IMR-90 (cell line): Measurements from ENCODE around the gene RNU1-4. TPM values are rescaled to one million over a fixed set of nuclear protein-coding genes. Genes with fewer than 3 reads are reported as not detected.
"Not testable (repeated sequence)": the region's sequence is repeated elsewhere in the genome, so short reads cannot be mapped to it uniquely, and the experiment has no call there.

Experiments used
- ATAC-seq: fragments of 200-7000 bp; cut with Tn5 transposase; 2 replicates; pipeline ENCODE4 v1.9.1; 2020; ENCODE audit warnings: low read depth, mild to moderate bottlenecking, moderate library complexity
- BruUV-seq: library from RNA; stranded (reverse); fragments of 400-500 nt; replicated peaks from 2 replicates; lab custom pipeline; 2021; lab: Mats Ljungman, UMichigan
- CTCF ChIA-PET: fragments of 300-600 bp; formaldehyde crosslinking; extraction: SDS; loops from one replicate; lab custom pipeline; 2021; ENCODE audit warnings: antibody characterized with exemption; lab: Yijun Ruan, JAX
- POLR2A ChIA-PET: fragments of 300-600 bp; sonication (Branson Sonifier 250); formaldehyde crosslinking; loops from one replicate; lab custom pipeline; 2022; ENCODE audit warnings: antibody characterized with exemption; ENCODE audit not compliant: unreplicated experiment; lab: Charles Lee
- DNase-seq: peaks from one replicate; pipeline ENCODE4 v3.0.0; 2013
- H2AFZ ChIP-seq: replicated peaks from 2 replicates; pipeline ENCODE3; 2013; ENCODE audit warnings: low read length, mild to moderate bottlenecking; ENCODE audit not compliant: poor library complexity
- H2AK5ac ChIP-seq: 2 replicates; pipeline ENCODE4 v1.6.1; 2013; ENCODE audit warnings: low read depth, low read length, inconsistent platforms
- H2AK9ac ChIP-seq: replicated peaks from 2 replicates; pipeline ENCODE3; 2013; ENCODE audit warnings: mild to moderate bottlenecking, low read depth, low read length, moderate library complexity; ENCODE audit not compliant: poor library complexity
- H2BK120ac ChIP-seq: 2 replicates; pipeline ENCODE4 v1.6.1; 2013; ENCODE audit warnings: low read depth, low read length, inconsistent platforms
- H2BK15ac ChIP-seq: 3 replicates; pipeline ENCODE4 v1.6.1; 2013; ENCODE audit warnings: low read depth, low read length, inconsistent platforms
- H2BK20ac ChIP-seq: 2 replicates; pipeline ENCODE4 v1.6.1; 2013; ENCODE audit warnings: low read depth, mild to moderate bottlenecking, inconsistent platforms, low read length, moderate library complexity
- H2BK5ac ChIP-seq: 2 replicates; pipeline ENCODE4 v1.6.1; 2013; ENCODE audit warnings: mild to moderate bottlenecking, low read depth, low read length, inconsistent platforms; ENCODE audit not compliant: poor library complexity, severe bottlenecking
- H3K14ac ChIP-seq: replicated peaks from 2 replicates; pipeline ENCODE4 v1.6.1; 2013; ENCODE audit warnings: low read depth, low read length, inconsistent platforms
- H3K18ac ChIP-seq: 2 replicates; pipeline ENCODE4 v1.6.1; 2013; ENCODE audit warnings: low read depth, low read length, control low read depth
- H3K23ac ChIP-seq: 2 replicates; pipeline ENCODE4 v1.6.1; 2013; ENCODE audit warnings: low read depth, low read length, inconsistent platforms
- H3K27ac ChIP-seq: 2 replicates; pipeline ENCODE4 v1.5.1; 2013; ENCODE audit warnings: mild to moderate bottlenecking, control low read depth, low read length; ENCODE audit not compliant: insufficient read depth
- H3K27me3 ChIP-seq: 2 replicates; pipeline ENCODE4 v1.6.1; 2013; ENCODE audit warnings: low read length; ENCODE audit not compliant: control insufficient read depth, insufficient read depth
- H3K36me3 ChIP-seq: 2 replicates; pipeline ENCODE4 v1.6.1; 2013; ENCODE audit warnings: low read length, mixed read lengths; ENCODE audit not compliant: control insufficient read depth, insufficient read depth
- H3K4ac ChIP-seq: 2 replicates; pipeline ENCODE4 v1.6.1; 2013; ENCODE audit warnings: low read depth, low read length, inconsistent platforms
- H3K4me1 ChIP-seq: 2 replicates; pipeline ENCODE4 v1.6.1; 2013; ENCODE audit warnings: low read length, mixed read lengths; ENCODE audit not compliant: control insufficient read depth, insufficient read depth
- H3K4me2 ChIP-seq: 2 replicates; pipeline ENCODE4 v1.6.1; 2013; ENCODE audit warnings: low read depth, mild to moderate bottlenecking, control low read depth, low read length, moderate library complexity
- H3K4me3 ChIP-seq: 2 replicates; pipeline ENCODE4 v1.5.1; 2013; ENCODE audit warnings: low read depth, mild to moderate bottlenecking, control low read depth, low read length, moderate library complexity; ENCODE audit not compliant: insufficient read depth
- H3K56ac ChIP-seq: 2 replicates; pipeline ENCODE4 v1.6.1; 2013; ENCODE audit warnings: low read length, inconsistent platforms; ENCODE audit not compliant: insufficient read depth; ENCODE audit errors: extremely low read depth
- H3K79me1 ChIP-seq, 2 experiments: 2 replicates each; pipeline ENCODE4 v1.6.1; 2013; ENCODE audit warnings: low read length in 2 of 2, inconsistent platforms in 1 of 2, low read depth in 1 of 2
- H3K9ac ChIP-seq: 2 replicates; pipeline ENCODE4 v1.6.1; 2013; ENCODE audit warnings: low read depth, low read length, control low read depth
- H3K9me1 ChIP-seq: 2 replicates; pipeline ENCODE4 v1.6.1; 2013; ENCODE audit warnings: low read length, inconsistent platforms; ENCODE audit not compliant: insufficient read depth
- H3K9me3 ChIP-seq: 2 replicates; pipeline ENCODE4 v1.6.1; 2013; ENCODE audit warnings: low read length; ENCODE audit not compliant: control insufficient read depth, insufficient read depth
- H4K20me1 ChIP-seq: 2 replicates; pipeline ENCODE4 v1.6.1; 2013; ENCODE audit warnings: low read length, inconsistent platforms; ENCODE audit not compliant: insufficient read depth
- H4K5ac ChIP-seq: 2 replicates; pipeline ENCODE4 v1.6.1; 2013; ENCODE audit warnings: mild to moderate bottlenecking, low read depth, low read length, control low read depth
- H4K8ac ChIP-seq, 2 experiments: 2 replicates each; pipeline ENCODE4 v1.6.1; 2013; ENCODE audit warnings: low read depth in 2 of 2, low read length in 2 of 2, control low read depth in 1 of 2, inconsistent platforms in 1 of 2
- H4K91ac ChIP-seq: 2 replicates; pipeline ENCODE4 v1.6.1; 2013; ENCODE audit warnings: low read depth, low read length, inconsistent platforms; ENCODE audit not compliant: insufficient read depth
- WGBS, 2 experiments: methylation state at CpG; one replicate each; pipeline versions ENCODE4 v1.1.5 to v1.1.7; 2013; ENCODE audit warnings: missing lambda C conversion rate in 2 of 2; ENCODE audit not compliant: insufficient read length in 1 of 2; ENCODE audit errors: extremely low coverage in 2 of 2; 5-methylcytosine and 5-hydroxymethylcytosine counted together
- dilution Hi-C: fragments of 300-500 bp; cut with HindIII; formaldehyde crosslinking; loops from one replicate; pipeline ENCODE4 v1.14.3; 2018; ENCODE audit warnings: low sequenced_read_pairs; ENCODE audit not compliant: unreplicated experiment
- in situ Hi-C: fragments of 300-500 bp; cut with MboI; formaldehyde crosslinking; loops from 3 replicates; pipeline ENCODE4 v1.14.3; 2019; ENCODE audit warnings: low sequenced_read_pairs, inconsistent platforms, mixed read lengths
- intact Hi-C: fragments of 100-400 bp; cut with micrococcal nuclease; formaldehyde crosslinking; loops from 2 replicates; pipeline ENCODE4 v1.10.0; 2022
- polyA plus RNA-seq, 3 experiments: library from polyadenylated mRNA; depleted of rRNA; stranded (reverse); fragments of >200 nt; gene quantifications; 2 replicates each; pipeline ENCODE4 v1.2.3, GENCODE V29; 2012; ENCODE audit warnings: low replicate concordance in 1 of 3
- total RNA-seq: library from RNA; depleted of rRNA; stranded (reverse); fragments of >200 nt; gene quantifications from 2 replicates; pipeline ENCODE4 v1.2.3, GENCODE V29; 2012

The RNU1-4 gene
- total and polyA plus RNA-seq, 2 of the 4 experiments (the other 2 are of a cell fraction), result under 0.01 TPM; not detected in 1

DNA sequence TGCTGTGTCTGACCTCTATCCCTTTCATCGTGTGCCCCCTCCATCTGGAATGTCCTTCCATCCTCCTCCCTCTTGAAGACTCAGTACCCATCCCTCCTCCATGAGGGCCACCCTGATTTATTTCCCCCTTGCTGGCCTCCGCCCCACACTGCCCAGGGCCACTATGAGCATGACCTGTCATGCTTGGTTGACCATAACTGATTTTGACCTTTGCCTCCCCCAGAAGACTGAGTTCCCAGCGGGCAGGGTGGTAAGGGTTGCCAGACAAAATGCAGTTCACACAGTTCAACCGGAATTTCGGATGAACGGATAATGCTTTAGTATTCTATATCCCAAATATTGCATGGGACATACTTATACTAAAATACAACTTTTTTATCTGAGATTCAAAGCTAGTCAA is 31.6 kb upstream of the RNU1-4 start:
- H2BK20ac ChIP-seq, H3K4me1 ChIP-seq, H3K4me2 ChIP-seq, H3K4me3 ChIP-seq, H3K18ac ChIP-seq, H3K23ac ChIP-seq, H3K56ac ChIP-seq, DNase-seq, H3K79me1 ChIP-seq, H4K8ac ChIP-seq, H3K9ac ChIP-seq, intact Hi-C loops, dilution Hi-C loops, H3K27ac ChIP-seq, H3K4ac ChIP-seq, H2BK5ac ChIP-seq, in situ Hi-C loops, H2BK15ac ChIP-seq, H3K36me3 ChIP-seq, H3K27me3 ChIP-seq, BruUV-seq, H2AK9ac ChIP-seq, H2AFZ ChIP-seq, H2AK5ac ChIP-seq, H2BK120ac ChIP-seq, H3K9me3 ChIP-seq, H4K20me1 ChIP-seq, ATAC-seq, H3K9me1 ChIP-seq, H4K5ac ChIP-seq, POLR2A ChIA-PET, H4K91ac ChIP-seq, H3K14ac ChIP-seq: not testable (repeated sequence)
- WGBS, 2 experiments, result no CpG with 5 or more reads among the region's 6 CpGs
- CTCF ChIA-PET, result interaction anchor here (1.0 to 1.5 kb wide), 3 partner anchors 10 to 100 kb away, joined by 3 to 6 read pairs (median 4); no protein-coding TSS in a partner anchor
